HG03095 (cell line): ENCODE data around the gene SVOPL.

Experiments used
- ATAC-seq: cut with Tn5 transposase; IDR thresholded peaks from one replicate; pipeline ENCODE4 v1.9.1; 2021; ENCODE audit warnings: moderate library complexity; ENCODE audit not compliant: unreplicated experiment

Gene SVOPL

DNA sequence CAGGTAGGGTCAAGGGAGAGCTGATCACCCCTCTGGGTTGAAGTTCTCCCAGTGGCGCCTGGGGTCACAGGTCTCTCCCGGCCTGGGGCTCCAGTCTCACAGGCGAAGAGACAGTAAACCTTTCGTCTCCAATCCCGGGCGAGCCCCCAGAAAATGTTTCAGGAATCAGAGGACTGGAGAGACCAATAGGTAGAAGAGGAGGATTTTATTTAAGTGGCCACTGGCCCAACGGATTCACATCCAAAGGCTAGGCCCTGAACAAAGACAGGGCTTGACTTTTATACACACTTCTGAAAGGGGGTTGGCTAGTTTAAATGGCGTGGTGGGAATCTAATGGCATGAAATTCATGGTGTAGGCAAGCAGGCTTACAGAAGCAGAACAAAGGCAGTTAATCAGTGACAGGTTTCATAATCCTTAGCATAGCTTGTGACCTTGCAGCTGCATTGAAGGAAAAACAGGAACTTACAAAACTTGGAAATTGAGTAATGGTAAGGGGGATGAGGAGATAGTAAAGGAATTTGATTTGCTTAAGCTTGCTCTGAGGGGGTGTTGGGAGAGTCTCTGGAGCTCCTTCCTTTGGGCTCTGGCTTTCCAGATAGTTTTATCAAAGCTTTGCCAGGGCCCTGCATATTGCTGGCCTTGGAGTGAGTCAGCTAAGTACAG is 135.6 kb downstream of the SVOPL start:
- ATAC-seq: no peak

DNA sequence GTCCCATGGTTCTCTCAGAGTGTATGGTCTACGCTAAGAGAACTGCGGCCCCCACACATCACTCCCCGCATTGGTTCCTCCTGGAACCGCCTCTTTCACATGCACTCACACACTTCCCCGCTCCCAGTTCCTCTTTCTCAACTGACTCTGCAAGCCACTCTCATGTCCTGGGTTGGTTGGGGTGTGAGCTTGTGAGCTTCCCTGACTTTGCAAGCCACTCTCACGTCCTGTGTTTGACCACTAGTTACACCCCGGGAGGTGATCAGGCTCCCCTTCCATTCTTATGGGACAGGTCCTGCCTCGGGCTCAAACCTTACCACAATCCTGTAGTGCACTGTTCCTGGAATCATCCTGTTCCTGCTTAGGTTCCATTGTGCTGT is 136.1 kb downstream of the SVOPL start:
- ATAC-seq: no peak

DNA sequence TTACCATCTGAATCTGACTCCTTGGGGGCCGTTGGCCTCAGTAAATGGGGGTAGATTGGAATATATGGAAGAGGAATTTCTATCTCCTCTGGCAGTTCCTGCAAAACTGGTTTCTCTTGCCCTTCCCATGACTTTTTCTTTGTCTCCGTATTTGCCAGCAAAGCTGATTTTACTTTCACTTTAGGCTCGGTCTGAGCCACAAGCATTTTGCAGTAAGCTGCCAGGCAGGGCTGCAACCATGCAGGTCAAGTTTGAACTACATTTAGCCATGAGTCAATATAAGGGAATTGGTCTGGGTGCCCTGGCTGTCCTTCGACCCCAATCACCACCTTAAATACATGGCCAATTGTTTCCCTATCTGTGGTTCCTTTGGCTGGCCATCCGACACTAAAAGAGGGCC is 136.8 kb downstream of the SVOPL start:
- no peak for ATAC-seq

DNA sequence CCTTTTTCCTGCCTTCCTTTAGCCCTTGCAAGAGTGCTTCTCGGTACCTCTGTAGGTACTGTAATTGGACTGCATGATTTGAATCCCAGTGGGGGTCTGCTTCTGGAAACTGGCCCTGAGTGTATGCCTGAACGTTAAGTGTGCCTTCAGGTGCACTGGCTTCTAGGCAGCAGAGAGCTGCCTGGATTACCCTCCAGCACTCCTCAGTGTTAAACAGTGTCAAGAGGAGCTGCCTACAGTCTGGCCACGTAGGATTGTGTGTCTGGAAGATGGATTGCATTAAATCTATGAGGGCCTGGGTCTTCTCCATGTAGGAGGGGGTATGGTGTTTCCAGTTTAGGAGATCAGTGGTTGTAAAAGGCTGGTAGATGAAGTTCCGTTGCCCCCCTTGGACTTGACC is 137.4 kb downstream of the SVOPL start:
- ATAC-seq: no peak

DNA sequence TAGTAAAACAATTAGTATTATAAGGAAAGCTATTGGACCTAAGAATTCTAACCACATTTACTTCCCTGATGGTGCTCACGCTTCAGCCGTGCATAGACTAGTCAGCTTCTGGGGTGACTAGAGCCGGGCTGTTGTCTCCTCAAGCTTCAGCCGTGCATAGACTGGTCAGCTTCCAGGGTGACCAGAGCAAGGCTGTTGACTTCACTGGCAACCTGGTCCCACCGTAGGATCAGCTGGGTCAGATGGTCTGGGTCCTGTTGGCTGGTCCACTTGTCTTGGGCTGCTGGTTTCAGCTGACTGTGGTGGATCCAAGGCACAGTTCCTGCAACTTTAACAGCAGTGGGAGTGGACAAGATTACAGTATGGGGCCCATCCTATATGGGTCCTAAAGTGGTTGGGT is 141.7 kb downstream of the SVOPL start:
- ATAC-seq: no peak

DNA sequence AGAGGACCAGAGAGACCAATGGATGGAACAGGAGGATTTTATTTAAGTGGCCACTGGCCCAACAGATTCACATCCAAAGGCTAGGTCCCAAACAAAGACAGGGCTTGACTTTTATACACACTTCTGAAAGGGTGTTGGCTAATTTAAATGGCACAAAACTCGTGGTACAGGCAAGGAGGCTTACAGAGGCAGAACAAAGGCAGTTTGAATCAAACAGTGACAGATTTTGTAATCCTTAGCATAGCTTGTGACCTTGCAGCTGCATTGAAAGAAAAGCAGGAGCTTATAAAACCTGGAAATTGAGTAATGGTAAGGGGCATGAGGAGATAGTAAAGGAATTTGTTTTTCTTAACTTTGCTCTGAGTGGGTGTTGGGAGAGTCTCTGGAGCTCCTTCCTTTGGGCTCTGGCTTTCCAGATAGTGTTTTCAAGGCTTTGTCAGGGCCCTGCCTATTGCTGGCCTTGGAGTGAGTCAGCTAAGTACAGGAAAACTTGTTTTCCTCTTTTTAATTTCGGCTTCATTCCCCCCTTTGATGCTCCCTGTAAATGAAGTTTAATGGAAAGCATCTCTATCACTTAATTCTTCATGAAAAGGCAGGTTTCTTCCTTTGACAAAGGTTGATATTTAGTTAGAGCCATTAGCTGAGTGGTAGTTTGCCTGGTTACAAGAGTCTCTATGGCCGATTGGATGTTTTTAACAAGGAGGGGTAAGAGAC is 144.2 kb downstream of the SVOPL start:
- ATAC-seq: no peak

DNA sequence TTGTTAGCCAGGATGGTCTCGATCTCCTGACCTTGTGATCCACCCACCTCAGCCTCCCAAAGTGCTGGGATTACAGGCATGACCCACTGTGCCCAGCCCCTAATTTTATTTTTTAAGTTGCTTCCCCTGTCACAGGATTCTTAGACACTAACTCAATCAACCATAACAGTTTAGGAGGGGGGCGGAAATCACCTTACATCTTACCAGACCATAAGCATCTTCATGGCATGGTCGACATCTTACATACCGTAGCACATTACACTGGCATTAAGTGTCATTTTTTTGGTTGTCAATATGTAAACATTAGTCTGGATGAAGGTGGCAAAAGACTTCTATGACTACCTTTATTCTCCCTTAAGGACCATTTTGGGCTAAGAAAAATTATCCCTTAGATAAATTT is 145.5 kb downstream of the SVOPL start:
- no peak for ATAC-seq

DNA sequence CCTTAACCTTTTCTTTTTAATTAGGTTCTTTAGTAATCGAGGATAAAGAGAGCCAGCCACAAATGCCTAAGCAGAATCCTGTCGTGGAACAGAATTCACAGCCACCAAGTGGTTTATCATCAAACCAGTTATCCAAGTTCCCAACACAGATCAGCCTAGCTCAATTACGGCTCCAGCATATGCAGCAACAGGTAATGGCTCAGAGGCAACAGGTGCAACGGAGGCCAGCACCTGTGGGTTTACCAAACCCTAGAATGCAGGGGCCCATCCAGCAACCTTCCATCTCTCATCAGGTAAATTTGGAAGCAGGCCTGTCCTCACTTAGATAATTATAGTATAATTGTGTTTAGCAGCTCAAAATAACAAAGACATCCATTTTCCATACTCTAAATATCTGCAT is 146.5 kb downstream of the SVOPL start:
- no peak for ATAC-seq

DNA sequence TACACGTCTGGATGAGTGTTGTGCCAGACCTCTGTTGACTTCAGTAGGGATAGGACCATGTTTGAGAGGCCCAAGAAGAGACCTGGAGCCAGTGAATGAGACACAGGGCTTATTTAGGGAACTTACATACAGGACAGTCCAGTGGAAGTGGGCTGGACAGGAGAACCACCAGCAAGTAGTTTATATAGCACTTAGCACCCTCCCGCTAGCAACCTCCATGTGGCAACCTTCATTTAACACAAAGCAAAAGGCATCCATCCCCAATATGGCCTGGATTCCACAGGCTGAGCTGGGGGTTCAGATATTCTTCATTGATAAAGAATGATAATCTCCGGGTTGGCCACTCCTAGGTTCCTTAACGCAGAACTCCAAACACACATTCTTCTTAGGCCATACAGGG is 147.4 kb downstream of the SVOPL start:
- ATAC-seq: no peak

DNA sequence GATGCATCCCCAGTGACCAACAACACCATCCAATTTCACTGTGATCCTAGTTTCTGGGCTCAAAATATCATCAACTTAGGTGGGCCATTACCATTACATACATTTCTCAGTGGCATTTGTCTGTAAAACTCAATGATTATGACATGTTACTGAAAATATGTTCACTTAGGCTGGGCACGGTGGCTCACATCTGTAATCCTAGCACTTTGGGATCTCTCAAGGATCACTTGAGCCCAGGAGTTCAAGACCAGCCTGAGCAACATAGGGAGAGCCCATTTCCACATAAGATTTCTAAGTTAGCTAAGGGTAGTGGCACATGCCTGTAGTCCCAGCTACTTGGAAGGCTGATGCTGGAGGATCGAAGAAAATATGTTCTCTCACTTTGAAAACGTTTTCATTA is 150.1 kb downstream of the SVOPL start:
- ATAC-seq: no peak

DNA sequence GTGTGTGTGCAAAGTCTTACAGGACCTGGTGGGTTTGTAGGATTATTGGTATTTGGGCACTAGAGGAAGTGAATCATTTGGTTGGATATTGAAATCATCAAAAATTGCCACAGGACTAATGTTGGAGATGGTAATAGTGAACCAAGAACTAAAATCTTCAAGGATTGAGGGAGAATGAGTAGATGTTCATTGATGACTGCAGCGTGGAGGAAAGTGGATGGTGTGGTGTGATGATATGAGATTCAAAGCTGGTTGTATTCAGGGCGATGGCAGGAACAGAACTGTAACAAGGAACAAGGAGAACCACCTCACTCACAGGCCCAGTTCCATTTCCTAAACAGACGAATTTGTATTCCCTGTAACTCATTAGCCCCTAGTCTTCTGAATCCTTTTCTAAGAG is 150.8 kb downstream of the SVOPL start:
- no peak for ATAC-seq

DNA sequence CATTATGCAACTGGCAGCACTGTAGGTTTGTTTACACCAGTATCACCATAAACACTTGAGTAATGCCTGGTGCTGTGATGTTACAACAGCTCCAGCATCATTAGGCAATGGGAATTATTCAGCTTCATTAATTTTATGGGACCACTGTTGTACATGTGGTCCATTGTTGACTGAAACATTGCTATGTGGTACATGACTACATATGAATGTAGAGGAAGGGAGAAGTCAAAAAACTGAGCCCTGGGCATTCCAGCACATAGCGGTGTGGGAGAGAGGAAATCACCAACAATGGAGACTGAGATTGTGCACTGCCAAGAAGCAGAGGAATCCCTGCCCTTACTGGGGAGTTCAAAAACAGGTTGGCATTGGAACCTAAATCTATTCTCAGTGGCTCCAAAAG is 152.1 kb downstream of the SVOPL start:
- ATAC-seq: no peak

DNA sequence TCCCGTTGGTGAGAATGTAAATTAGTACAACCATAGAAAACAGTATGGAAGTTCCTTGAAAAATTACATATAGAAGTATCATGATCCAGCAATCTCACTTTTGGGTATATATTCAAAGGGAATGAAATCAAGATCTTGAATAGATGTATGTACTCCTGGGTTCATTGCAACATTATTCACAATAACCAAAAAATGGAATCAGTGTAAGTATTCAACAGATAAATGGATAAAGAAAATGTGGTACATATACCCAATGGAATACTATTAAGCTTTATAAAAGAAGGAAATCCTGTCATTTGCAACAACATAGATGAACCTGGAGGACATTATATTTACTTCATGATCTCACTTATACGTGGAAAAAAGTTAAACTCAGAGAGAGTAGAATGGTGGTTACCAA is 154.3 kb downstream of the SVOPL start:
- no peak for ATAC-seq

DNA sequence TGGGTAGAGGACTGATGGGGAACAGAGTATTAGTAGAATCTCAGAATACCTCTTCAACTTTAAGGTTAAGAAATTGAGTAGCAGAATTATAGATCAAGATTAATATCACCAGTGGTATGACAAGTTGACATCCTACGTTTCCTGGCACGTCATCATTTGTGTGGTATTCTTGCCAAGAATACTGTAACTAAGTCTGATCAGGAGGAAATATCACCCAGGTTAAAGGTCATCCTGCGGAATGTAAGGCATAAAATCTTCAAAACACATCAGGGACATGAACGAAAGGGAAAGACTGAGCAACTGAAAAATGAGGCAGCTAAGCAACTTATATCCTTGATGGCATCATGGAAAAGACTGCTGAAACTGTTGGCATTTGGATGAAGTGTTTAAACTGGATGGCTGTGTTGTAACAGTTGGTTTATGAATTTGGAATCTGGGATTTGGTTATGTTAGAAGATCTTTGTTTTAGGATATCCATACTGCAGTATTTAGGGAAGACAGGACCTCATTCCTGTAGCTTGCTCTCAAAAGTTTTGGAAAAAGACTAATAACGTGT is 155.0 kb downstream of the SVOPL start:
- ATAC-seq: no peak

DNA sequence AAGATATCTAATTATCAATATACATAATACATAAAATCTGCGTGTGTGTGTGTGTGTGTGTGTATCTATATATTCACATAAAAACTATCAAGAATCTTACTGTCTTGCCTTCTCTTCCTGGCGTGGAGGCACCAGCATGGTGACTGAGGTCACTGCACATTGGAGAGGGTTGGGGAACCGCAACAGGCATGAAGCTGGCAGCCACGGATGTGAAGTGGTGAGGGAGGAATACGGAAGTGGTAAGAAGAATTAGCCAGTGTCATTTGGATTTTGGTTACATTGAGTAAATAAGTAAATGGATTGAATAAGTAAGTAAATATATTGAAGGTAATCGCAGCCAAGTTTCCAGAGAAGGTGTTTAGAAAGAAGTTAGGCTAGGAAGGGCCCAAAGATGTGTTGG is 156.0 kb downstream of the SVOPL start:
- ATAC-seq: no peak
